Measurements from ENCODE around the gene MAP3K20.

Gene MAP3K20

DNA sequence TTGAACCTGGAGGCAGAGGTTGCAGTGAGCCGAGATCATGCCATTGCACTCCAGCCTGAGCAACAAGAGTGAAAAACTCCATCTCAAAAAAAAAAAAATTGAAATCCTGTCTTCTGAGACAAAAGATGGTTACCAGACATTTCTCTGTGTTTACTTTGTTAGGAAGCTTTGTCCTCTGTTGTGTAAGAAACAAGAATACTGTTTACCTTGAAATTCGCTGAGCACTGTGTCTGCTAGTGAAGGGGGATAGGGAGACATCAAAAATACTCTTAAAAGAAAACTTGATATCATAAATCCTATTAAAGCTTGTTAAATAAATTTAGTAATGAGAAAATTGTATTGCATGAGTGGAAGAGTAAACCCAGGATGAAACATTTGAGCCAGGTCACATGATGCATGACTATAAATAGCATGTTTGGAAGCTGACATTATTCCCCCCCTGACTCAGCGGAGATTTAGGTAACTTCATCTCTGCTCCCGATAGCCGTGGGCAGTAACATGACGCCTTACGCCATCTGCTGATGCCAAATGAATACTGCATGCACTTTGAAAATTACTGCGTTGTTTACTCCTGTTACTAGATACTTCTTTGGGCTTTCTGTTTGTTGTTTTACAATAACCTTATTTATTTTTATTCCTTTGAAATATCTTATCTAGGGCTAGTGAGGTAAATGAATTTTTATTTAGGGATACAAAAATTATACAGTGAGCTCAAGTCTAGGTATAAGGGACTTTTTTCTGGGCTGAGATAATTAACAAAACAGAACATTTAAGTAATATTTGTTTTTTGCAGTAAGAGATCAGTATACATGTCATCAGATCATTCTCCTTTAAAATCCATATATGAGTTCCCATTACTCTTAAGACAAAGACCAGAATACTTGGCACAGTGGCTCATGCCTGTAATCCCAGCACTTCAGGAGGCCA, 134.9 kb downstream of the MAP3K20 start:
- Histone ChIP-seq H3K4me3 (ENCODE audit: insufficient read depth, low read depth, low read length, poor library complexity, severe bottlenecking) (no peak overlapping the region), H3K27me3 (replicated peaks; ENCODE audit: control insufficient read depth, insufficient read depth, low read length, poor library complexity, severe bottlenecking) (no peaks in the 10 kb centered on the region), H3K36me3 (ENCODE audit: control insufficient read depth, insufficient read depth, low read length) (no peaks in the 10 kb centered on the region), H3K27ac (ENCODE audit: insufficient read depth, low read length, poor library complexity, severe bottlenecking) (no peak overlapping the region), H3K4me1 (ENCODE audit: control insufficient read depth, insufficient read depth, low read length, poor library complexity, severe bottlenecking) (peaks cover 3% of the 10 kb centered on the region), H3K9me3 (ENCODE audit: control insufficient read depth, low read length) (no peaks in the 10 kb centered on the region)
- DNase-seq = peak; percentile 1 to 27 (median 8)

DNA sequence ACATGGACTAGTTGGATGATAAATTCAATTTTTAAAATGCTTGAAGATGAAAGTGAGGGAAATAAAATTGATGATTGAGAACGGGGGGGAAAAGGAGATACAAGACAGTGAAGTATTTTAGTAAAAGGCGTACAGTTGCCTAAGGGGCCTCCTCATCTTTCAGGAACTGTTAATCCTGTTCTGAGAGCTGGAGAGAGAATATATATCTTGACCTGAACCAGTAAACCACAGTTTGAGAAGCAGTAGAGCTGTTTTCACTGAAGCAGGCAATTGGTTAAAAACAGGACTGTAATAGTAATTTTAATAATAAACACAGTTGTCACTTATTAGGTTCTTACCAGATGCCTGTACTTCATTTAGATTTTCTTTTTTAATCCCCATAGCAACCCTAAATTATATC, 137.5 kb downstream of the MAP3K20 start:
- no peaks in the 10 kb centered on the region for H3K9me3 ChIP-seq (ENCODE audit: control insufficient read depth, low read length)
- H3K27me3 ChIP-seq (replicated peaks; ENCODE audit: control insufficient read depth, insufficient read depth, low read length, poor library complexity, severe bottlenecking) = no peaks in the 10 kb centered on the region
- H3K4me1 ChIP-seq (ENCODE audit: control insufficient read depth, insufficient read depth, low read length, poor library complexity, severe bottlenecking) = peaks cover 3% of the 10 kb centered on the region
- H3K27ac ChIP-seq (ENCODE audit: insufficient read depth, low read length, poor library complexity, severe bottlenecking) = no peak overlapping the region
- H3K36me3 ChIP-seq (ENCODE audit: control insufficient read depth, insufficient read depth, low read length) = no peaks in the 10 kb centered on the region
- no peak for DNase-seq
- H3K4me3 ChIP-seq (ENCODE audit: insufficient read depth, low read depth, low read length, poor library complexity, severe bottlenecking) = no peak overlapping the region

DNA sequence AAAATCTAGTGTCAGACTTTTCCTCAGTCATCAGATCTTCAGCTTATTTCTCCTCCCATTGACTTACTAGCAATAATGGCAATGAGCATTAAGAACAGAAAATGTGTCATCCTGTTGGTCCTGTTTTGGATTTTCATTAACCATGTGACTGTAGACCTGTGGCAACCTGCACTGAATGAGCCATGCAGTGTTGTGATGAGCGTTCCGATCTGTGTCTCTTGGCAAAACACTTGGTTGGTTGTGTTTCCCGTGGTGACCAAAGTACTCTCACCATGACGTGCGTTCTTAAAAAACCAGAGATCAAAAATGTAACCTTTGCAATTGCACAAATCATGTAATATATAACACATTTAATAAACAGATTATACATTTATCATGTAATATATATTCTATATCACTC, 138.6 kb downstream of the MAP3K20 start:
- no peaks in the 10 kb centered on the region for H3K9me3 ChIP-seq (ENCODE audit: control insufficient read depth, low read length)
- H3K27ac ChIP-seq (ENCODE audit: insufficient read depth, low read length, poor library complexity, severe bottlenecking) = no peak overlapping the region
- peaks cover 3% of the 10 kb centered on the region for H3K4me1 ChIP-seq (ENCODE audit: control insufficient read depth, insufficient read depth, low read length, poor library complexity, severe bottlenecking)
- no peaks in the 10 kb centered on the region for H3K27me3 ChIP-seq (replicated peaks; ENCODE audit: control insufficient read depth, insufficient read depth, low read length, poor library complexity, severe bottlenecking)
- H3K36me3 ChIP-seq (ENCODE audit: control insufficient read depth, insufficient read depth, low read length) = no peaks in the 10 kb centered on the region
- no peak for DNase-seq
- no peak overlapping the region for H3K4me3 ChIP-seq (ENCODE audit: insufficient read depth, low read depth, low read length, poor library complexity, severe bottlenecking)

DNA sequence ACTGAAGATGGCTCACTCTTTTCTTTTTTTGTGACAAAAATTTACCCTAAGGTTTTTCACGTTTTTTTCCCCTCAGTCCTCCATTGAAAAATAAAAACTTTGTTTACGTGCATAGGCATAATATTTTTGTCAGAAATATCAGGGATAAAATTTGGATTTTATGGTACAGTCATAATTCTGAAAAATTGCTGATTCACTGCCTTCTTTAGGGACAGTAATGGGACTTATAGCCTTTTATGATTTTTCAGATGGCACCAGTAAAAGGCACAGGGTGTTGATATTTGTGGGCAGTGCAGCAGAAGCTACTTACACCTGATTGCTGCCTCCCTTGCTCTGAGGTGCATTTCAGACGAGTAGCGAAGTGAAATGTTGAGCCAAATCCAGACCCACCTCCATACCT, 139.7 kb downstream of the MAP3K20 start:
- peaks cover 3% of the 10 kb centered on the region for H3K4me1 ChIP-seq (ENCODE audit: control insufficient read depth, insufficient read depth, low read length, poor library complexity, severe bottlenecking)
- no peak overlapping the region for H3K4me3 ChIP-seq (ENCODE audit: insufficient read depth, low read depth, low read length, poor library complexity, severe bottlenecking)
- no peaks in the 10 kb centered on the region for H3K27me3 ChIP-seq (replicated peaks; ENCODE audit: control insufficient read depth, insufficient read depth, low read length, poor library complexity, severe bottlenecking)
- no peak for DNase-seq
- no peaks in the 10 kb centered on the region for H3K36me3 ChIP-seq (ENCODE audit: control insufficient read depth, insufficient read depth, low read length)
- H3K27ac ChIP-seq (ENCODE audit: insufficient read depth, low read length, poor library complexity, severe bottlenecking) = no peak overlapping the region
- H3K9me3 ChIP-seq (ENCODE audit: control insufficient read depth, low read length) = no peaks in the 10 kb centered on the region

DNA sequence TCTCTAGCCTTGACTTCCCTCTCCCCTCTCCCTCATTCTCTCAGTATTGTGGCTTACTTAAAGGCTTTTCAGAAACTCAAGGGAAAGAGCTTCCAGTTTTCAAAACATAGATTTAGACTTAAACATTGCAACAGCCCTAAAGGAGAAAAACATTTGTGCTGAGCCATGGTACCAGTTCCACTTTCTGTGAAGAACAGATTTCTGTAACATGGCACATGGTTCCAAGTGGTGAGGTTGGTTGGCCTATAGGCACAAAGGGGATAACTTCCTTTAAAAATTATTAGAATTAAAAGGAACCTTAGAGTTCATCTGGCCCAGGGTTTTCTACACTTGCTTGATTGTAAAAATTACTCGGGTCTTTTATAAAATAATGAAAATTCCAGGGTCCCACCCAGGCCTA, 140.4 kb downstream of the MAP3K20 start:
- Histone ChIP-seq H3K4me3 (ENCODE audit: insufficient read depth, low read depth, low read length, poor library complexity, severe bottlenecking) (no peak overlapping the region), H3K27ac (ENCODE audit: insufficient read depth, low read length, poor library complexity, severe bottlenecking) (no peak overlapping the region), H3K27me3 (replicated peaks; ENCODE audit: control insufficient read depth, insufficient read depth, low read length, poor library complexity, severe bottlenecking) (no peaks in the 10 kb centered on the region), H3K36me3 (ENCODE audit: control insufficient read depth, insufficient read depth, low read length) (no peaks in the 10 kb centered on the region), H3K4me1 (ENCODE audit: control insufficient read depth, insufficient read depth, low read length, poor library complexity, severe bottlenecking) (no peaks in the 10 kb centered on the region), H3K9me3 (ENCODE audit: control insufficient read depth, low read length) (no peaks in the 10 kb centered on the region)
- DNase-seq = no peak

DNA sequence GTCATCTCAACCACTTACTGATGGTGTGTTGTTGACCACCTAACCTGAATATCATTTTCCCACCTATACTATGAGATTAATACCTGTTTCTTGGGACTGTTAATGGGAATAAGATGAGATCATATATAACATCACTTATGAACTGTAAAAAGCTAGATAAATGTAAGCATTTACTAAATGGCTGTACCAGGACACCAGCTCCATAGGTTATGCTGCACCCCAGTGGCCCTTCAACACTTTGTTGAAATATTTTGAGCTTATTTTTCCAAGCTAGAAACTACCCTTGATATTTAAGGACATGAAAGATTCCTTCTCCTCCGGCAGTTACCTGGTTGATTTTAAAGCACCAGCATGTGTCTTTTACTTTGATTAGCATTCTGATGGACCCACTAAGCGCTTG, 141.0 kb downstream of the MAP3K20 start:
- Histone ChIP-seq H3K4me1 (ENCODE audit: control insufficient read depth, insufficient read depth, low read length, poor library complexity, severe bottlenecking) (no peaks in the 10 kb centered on the region), H3K4me3 (ENCODE audit: insufficient read depth, low read depth, low read length, poor library complexity, severe bottlenecking) (no peak overlapping the region), H3K27me3 (replicated peaks; ENCODE audit: control insufficient read depth, insufficient read depth, low read length, poor library complexity, severe bottlenecking) (no peaks in the 10 kb centered on the region), H3K9me3 (ENCODE audit: control insufficient read depth, low read length) (no peaks in the 10 kb centered on the region), H3K27ac (ENCODE audit: insufficient read depth, low read length, poor library complexity, severe bottlenecking) (no peak overlapping the region), H3K36me3 (ENCODE audit: control insufficient read depth, insufficient read depth, low read length) (no peaks in the 10 kb centered on the region)
- no peak for DNase-seq

DNA sequence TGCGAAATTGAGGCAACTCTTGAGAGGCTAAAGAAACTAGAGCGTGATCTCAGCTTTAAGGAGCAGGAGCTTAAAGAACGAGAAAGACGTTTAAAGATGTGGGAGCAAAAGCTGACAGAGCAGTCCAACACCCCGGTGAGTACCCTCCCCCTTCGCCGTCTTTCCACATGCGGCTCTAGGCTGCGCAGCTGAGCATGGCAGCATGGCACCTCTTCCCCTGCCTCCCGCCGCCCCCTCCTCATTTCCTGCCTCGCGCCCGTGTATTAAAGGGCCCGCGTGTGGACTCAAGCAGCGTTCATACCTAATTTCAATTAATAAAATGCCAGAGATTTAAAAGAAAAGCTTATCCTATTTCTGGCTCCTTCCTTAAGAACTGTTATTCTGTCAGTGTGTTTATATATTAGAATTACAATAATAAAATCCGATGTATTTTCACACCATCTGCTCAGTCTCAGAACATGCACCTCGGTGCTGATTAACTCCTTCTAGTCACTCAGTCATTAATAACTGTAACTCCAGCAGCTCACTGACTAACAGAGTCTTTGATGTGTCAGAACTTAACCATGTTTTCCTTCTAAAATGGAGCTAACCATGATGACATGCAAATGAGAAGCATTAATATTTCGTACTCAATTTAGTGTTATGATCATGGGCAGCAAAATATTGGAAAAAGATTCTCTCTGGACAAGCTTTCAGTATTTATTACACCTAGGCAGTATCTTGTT, 141.6 kb downstream of the MAP3K20 start:
- H3K36me3 ChIP-seq (ENCODE audit: control insufficient read depth, insufficient read depth, low read length) = no peaks in the 10 kb centered on the region
- no peaks in the 10 kb centered on the region for H3K27me3 ChIP-seq (replicated peaks; ENCODE audit: control insufficient read depth, insufficient read depth, low read length, poor library complexity, severe bottlenecking)
- H3K4me3 ChIP-seq (ENCODE audit: insufficient read depth, low read depth, low read length, poor library complexity, severe bottlenecking) = no peak overlapping the region
- no peaks in the 10 kb centered on the region for H3K9me3 ChIP-seq (ENCODE audit: control insufficient read depth, low read length)
- no peaks in the 10 kb centered on the region for H3K4me1 ChIP-seq (ENCODE audit: control insufficient read depth, insufficient read depth, low read length, poor library complexity, severe bottlenecking)
- no peak overlapping the region for H3K27ac ChIP-seq (ENCODE audit: insufficient read depth, low read length, poor library complexity, severe bottlenecking)
- no peak for DNase-seq

DNA sequence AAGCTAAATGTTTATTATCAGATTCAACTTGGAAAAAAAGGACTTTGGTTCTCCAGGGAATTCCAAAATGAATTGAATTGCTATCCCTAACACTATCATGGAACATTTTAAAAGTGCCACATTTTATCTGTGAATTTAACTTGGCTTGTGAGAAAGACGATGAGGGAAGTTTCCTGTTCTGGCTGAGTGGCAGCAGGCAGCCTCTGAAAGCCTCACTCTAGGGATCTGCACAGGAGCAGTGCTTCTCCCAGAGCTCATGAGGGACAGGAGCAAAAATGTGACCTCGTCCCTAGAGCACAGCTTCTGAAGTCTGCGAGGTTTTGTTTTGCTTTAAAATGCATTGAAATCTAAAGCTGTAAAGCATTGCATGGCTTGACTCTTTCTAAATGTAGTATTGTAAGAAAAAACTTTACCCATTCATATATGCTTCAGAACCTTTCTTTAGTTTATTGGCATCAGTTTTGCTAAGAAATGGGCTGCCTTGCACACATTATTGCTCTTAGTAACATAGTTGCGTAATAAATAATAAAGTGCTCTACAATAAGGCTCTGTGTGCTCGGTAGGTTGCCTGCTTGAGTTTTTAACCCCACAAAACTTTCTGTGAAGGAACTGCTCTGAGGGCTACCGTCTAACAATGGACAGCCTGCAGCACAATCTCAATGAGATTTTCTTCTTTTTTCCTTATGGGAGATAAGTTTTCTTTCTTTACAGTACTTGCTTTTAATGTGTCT, 142.8 kb downstream of the MAP3K20 start:
- no peaks in the 10 kb centered on the region for H3K9me3 ChIP-seq (ENCODE audit: control insufficient read depth, low read length)
- no peak overlapping the region for H3K4me3 ChIP-seq (ENCODE audit: insufficient read depth, low read depth, low read length, poor library complexity, severe bottlenecking)
- H3K27ac ChIP-seq (ENCODE audit: insufficient read depth, low read length, poor library complexity, severe bottlenecking) = no peak overlapping the region
- no peaks in the 10 kb centered on the region for H3K27me3 ChIP-seq (replicated peaks; ENCODE audit: control insufficient read depth, insufficient read depth, low read length, poor library complexity, severe bottlenecking)
- DNase-seq = no peak
- no peaks in the 10 kb centered on the region for H3K4me1 ChIP-seq (ENCODE audit: control insufficient read depth, insufficient read depth, low read length, poor library complexity, severe bottlenecking)
- no peaks in the 10 kb centered on the region for H3K36me3 ChIP-seq (ENCODE audit: control insufficient read depth, insufficient read depth, low read length)

DNA sequence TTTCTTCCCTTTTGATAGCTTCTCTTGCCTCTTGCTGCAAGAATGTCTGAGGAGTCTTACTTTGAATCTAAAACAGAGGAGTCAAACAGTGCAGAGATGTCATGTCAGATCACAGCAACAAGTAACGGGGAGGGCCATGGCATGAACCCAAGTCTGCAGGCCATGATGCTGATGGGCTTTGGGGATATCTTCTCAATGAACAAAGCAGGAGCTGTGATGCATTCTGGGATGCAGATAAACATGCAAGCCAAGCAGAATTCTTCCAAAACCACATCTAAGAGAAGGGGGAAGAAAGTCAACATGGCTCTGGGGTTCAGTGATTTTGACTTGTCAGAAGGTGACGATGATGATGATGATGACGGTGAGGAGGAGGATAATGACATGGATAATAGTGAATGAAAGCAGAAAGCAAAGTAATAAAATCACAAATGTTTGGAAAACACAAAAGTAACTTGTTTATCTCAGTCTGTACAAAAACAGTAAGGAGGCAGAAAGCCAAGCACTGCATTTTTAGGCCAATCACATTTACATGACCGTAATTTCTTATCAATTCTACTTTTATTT, 145.6 kb downstream of the MAP3K20 start:
- no peak for DNase-seq

More for the DNA sequence above, 145.6 kb downstream of the MAP3K20 start:
- no peak overlapping the region for H3K4me3 ChIP-seq (ENCODE audit: insufficient read depth, low read depth, low read length, poor library complexity, severe bottlenecking)
- H3K27me3 ChIP-seq (replicated peaks; ENCODE audit: control insufficient read depth, insufficient read depth, low read length, poor library complexity, severe bottlenecking) = no peaks in the 10 kb centered on the region
- no peaks in the 10 kb centered on the region for H3K9me3 ChIP-seq (ENCODE audit: control insufficient read depth, low read length)
- no peaks in the 10 kb centered on the region for H3K36me3 ChIP-seq (ENCODE audit: control insufficient read depth, insufficient read depth, low read length)
- no peaks in the 10 kb centered on the region for H3K4me1 ChIP-seq (ENCODE audit: control insufficient read depth, insufficient read depth, low read length, poor library complexity, severe bottlenecking)
- H3K27ac ChIP-seq (ENCODE audit: insufficient read depth, low read length, poor library complexity, severe bottlenecking) = no peak overlapping the region

All from effector memory CD4-positive, alpha-beta T cell (primary cell).